ENCODE measurements around the gene GPAM. TPM values are rescaled to one million over a fixed set of nuclear protein-coding genes. Genes with fewer than 3 reads are reported as not detected.

Gene GPAM
- total and polyA plus RNA-seq, 12 donors = 10.7 to 36.6 (median 20.6) TPM

GRCh38 chr10:112210666-112211065 lies 27.1 kb upstream of the GPAM start:
- no peaks in the 10 kb centered on the region for H3K36me3 ChIP-seq
- no peak for ATAC-seq
- H3K9me3 ChIP-seq = no peaks in the 10 kb centered on the region
- 81 to 82% methylated on average over 4 of the region's 4 CpGs for WGBS, 2 donors
- no peak for TF ChIP-seq CTCF (IDR thresholded peaks at IDR 0.05)
- no peak overlapping the region for H3K4me3 ChIP-seq
- intact Hi-C loops (cut with DNase I) = no loop called here
- peaks cover 0 to 19% (median 4%) of the 10 kb centered on the region in 9 donors for H3K4me1 ChIP-seq
- no peak overlapping the region for H3K27ac ChIP-seq
- H3K27me3 ChIP-seq = peaks cover 0 to 8% (median 0%) of the 10 kb centered on the region in 7 donors
- DNase-seq = no peak

GRCh38 chr10:112209684-112210131 lies 26.1 kb upstream of the GPAM start:
- intact Hi-C loops (cut with DNase I) = no loop called here
- H3K27ac ChIP-seq = peak overlapping the region in 2 of 10 donors; percentile 4 to 11
- 41 to 44% methylated on average over 7 of the region's 7 CpGs for WGBS, 2 donors

GRCh38 chr10:112208997-112209396 lies 25.4 kb upstream of the GPAM start:
- intact Hi-C loops (cut with DNase I) = no loop called here
- TF ChIP-seq CTCF (IDR thresholded peaks at IDR 0.05) = no peak
- Histone ChIP-seq H3K27ac (peak overlapping the region in 3 of 10 donors; percentile 1 to 17 (median 8)), H3K4me3 (no peak overlapping the region), H3K4me1 (peaks cover 0 to 15% (median 4%) of the 10 kb centered on the region in 9 donors), H3K36me3 (no peaks in the 10 kb centered on the region), H3K27me3 (peaks cover 0 to 8% (median 0%) of the 10 kb centered on the region in 7 donors), H3K9me3 (no peaks in the 10 kb centered on the region)
- DNase-seq (no peak), ATAC-seq (peak in 5 of 8 donors; percentile 20 to 61 (median 31))
- 72 to 76% methylated on average over 6 of the region's 6 CpGs for WGBS, 2 donors

More at GRCh38 chr10:112209684-112210131, 26.1 kb upstream of the GPAM start:
- Histone ChIP-seq H3K9me3 (no peaks in the 10 kb centered on the region), H3K36me3 (no peaks in the 10 kb centered on the region), H3K27me3 (peaks cover 0 to 8% (median 0%) of the 10 kb centered on the region in 7 donors), H3K4me1 (peaks cover 0 to 15% (median 4%) of the 10 kb centered on the region in 9 donors), H3K4me3 (no peak overlapping the region)
- TF ChIP-seq CTCF (IDR thresholded peaks at IDR 0.05) = no peak
- DNase-seq (no peak), ATAC-seq (peak in 4 of 8 donors; percentile 32 to 62 (median 52))

- H3K27ac ChIP-seq = peak overlapping the region in 2 of 10 donors; percentile 8 to 12
- DNase-seq (no peak), ATAC-seq (peak in 4 of 8 donors; percentile 25 to 49 (median 40))
- H3K4me1 ChIP-seq = peaks cover 0 to 15% (median 4%) of the 10 kb centered on the region in 9 donors
- no peak overlapping the region for H3K4me3 ChIP-seq
- peaks cover 0 to 8% (median 0%) of the 10 kb centered on the region in 7 donors for H3K27me3 ChIP-seq
- intact Hi-C loops (cut with DNase I) = no loop called here
- no peaks in the 10 kb centered on the region for H3K36me3 ChIP-seq
- WGBS, 2 donors = 37 to 46% methylated on average over 4 of the region's 4 CpGs
- no peak for TF ChIP-seq CTCF (IDR thresholded peaks at IDR 0.05)
- H3K9me3 ChIP-seq = no peaks in the 10 kb centered on the region
Observed at GRCh38 chr10:112208292-112208691, 24.7 kb upstream of the GPAM start.
